Measurements from ENCODE around the gene ACBD6.

ACBD6 gene

DNA sequence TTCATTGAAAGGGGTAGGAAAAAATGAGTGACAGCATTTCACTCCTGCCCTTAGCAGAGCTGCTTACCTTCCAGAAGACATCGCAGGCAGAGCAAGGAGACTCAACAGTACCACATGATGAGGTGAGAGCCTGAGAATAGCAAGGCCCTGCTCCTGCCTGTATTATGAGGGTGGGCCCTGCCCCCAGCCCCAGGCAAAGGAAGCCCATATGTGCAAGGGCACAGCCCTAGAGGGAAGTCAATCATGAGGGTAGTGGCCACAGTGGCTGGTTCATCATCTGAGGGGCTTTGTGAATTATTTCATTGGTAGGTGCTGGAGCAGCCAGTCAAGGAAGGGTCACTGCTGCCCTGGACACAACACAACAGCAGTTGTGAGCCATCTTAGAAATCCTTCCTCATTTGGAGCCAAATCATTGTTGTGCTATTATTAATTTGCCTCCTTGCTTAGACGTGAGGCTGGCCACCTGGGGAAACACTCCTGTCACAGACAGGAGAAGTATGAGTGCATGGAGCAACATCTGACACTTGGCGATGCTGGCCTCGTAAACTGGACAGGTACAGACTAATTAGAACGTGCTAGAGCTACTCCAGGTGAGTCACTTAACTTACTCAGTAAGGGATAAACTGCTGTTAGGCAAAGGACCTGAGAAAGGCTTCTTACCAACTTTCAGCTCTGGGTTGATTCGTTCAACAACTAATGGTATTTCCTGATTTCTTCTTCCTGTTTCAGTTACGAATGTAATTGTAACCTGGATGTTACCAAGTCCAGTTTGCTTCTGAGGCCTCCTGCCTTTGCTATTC lies 22.7 kb upstream of the ACBD6 start:
- no peak for DNase-seq

DNA sequence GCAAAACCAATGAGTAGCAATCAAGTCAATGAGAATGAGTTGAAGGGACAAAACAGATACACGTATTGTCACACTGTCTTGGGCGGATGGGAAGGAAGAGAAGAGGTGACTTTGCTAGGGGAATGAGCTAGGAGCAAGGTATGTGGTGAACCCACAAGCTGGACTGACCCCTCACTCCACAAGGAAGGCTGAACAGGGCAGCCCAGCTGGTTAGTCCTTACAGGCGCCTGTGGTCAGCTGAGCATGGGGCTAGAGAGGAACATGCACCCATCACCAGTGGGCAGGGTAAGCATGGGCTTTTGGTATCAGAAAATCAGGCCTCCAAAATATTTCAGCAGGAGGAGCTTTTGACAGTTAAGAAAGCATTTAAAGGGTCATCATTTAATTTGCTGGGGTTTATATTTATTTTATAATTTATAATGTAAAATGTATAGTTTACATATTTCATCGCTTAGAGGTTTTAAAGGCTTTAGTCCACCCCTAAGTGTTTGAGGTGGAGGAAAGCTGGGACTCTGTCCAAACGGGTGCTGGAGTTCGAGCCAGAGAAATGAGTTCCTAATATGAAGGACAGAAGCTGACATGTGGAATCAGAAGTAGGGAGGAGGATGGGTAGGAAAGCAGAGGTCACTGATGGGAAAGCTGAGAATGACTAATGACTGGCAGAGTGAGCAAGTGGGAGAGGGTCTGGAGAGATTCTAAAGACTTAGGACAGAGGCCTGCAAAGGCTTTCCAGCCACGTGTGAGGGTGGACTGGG lies 22.0 kb upstream of the ACBD6 start:
- no peak for DNase-seq

DNA sequence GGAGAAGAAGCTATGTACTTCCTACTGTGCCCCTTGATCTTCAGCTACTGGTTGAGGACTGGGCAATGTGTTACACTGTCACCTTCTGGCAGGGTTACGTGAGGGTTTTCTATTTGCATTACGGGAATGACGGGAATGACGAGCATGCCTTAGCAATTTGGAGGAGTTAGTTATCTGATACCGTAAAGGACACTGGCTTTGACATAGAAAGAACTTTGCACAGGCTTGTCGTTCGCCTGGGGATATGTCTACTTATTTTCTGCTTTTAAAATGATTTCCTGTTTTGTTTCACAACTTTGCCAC lies 19.8 kb upstream of the ACBD6 start:
- DNase-seq = no peak

DNA sequence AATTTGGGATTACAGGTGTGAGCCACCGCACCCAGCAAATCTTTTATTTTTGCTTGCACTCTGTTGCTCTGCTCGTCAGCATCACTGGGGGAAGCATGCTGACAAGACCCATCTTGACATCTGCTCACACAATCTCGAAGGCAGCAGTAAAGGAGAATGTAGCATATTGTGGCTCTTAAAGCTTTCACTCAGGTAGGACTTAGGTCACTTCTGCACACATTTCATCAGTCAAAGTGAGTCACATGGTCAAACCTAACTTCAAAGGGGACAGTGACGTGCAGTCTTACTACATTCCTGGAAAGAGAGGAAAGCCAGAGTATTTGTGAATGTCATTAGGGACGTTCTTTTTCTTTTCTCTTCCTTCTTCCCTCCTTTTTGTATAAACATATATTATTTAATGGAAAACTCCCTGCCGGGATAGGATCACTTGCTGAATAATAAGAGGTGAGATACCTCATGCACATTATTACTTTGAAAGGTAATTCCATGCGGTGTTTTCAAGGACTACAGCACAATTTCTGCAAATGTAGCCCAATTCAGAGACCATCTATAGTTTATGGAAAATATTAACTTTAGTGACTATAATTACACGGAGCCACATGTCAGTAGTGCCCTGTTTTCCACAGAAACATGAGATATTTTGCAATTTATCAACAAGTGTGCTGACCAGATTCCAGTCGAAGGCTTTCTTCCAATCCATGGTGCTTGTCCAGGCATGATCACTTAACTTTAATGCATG lies 19.3 kb upstream of the ACBD6 start:
- no peak for DNase-seq

DNA sequence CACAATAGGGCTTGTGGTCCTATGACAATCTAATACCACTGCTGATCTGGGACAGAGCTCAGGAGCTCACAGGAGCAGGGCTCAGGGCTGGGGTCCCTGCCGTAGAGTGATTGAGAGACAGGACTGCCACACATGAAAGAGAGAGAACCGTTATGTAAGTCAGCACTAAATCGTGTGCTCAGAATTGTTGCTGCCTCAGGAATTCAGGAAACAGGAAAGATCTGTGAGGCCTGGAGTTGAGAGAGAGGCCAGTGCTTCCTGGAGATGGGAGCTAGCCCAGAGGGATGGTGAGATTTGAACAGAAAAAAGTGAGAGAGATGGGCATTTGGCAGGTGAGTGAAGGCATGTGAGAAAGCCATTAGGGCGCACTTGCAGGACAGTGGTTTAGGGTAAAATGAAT lies 17.5 kb upstream of the ACBD6 start:
- DNase-seq = no peak

DNA sequence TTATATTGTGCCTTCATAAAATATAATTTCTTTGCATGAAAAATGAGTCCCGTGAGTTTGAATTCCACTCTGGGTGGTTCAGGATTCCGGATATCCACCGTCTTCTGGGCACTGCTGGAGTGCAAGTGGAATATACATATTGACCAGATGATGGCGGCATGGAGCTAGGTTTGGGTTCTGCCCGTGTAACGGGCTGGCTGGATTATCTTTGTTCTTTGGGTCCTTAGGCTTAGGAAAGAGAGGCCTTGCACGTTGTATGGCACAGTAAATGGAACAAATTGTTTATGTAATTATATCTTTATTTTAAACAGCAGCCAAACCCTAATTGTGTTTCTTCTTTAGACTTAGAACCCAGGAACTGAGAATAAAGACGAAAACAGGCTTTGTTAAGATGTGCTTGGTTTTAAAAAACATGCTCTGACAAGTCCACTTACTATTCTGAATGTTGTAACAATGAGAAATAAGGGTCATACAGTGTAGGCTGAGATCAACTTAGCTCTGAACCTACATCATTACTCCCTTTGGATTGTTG lies 13.5 kb upstream of the ACBD6 start:
- DNase-seq = peak; percentile 79

DNA sequence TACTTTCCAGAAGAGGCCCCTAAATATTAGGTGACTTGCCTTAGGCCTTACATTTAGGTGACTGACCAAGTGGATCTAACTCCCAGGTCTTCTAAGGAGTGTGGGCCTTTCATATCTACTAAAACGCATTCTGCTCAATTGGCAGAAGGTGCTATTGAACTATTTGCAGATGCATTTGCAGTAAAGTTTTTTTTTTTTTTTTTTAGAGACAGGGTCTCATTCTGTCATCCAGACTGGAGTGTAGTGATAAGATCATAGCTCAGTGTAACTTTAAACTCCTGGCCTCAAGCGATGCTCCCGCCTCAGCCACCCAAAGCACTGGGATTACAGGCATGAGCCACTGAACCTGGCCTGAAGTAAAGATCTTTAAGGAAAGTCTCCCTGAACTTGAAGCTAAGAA lies 13.0 kb upstream of the ACBD6 start:
- no peak for DNase-seq

DNA sequence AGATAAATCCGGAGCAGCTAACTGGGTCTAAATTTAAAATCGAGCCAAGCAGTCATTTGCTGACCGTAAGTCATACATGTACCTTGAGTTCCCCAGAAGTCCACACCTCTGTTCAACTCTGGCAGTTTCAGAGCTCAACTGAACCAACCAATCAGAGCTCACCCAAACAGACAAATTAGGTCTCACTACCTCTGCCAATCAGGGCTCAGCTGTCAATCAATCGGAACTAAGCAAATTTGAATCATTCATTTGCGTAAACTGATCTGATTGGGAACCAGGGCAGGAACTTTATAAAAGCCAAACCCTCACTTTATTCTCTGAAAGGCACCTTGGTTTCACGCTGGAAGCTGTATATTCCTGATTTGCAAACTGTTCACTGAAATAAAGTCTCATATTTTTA lies 11.2 kb upstream of the ACBD6 start:
- no peak for DNase-seq

DNA sequence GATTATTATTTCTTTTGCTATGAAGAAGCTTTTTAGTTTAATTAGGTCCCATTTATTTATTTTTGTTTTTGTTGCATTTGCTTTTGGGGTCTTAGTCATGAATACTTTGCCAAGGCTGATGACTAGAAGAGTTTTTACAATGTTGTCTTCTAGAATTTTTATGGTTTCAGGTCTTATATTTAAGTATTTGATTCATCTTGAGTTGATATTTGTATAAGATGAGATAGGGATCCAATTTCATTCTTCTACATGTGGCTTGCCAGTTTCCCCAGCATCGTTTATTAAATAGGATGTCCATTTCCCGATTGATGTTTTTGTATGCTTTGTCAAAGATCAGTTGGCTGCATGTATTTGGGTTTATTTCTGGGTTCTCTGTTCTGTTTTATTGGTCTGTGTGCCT lies 8.5 kb upstream of the ACBD6 start:
- DNase-seq = no peak

DNA sequence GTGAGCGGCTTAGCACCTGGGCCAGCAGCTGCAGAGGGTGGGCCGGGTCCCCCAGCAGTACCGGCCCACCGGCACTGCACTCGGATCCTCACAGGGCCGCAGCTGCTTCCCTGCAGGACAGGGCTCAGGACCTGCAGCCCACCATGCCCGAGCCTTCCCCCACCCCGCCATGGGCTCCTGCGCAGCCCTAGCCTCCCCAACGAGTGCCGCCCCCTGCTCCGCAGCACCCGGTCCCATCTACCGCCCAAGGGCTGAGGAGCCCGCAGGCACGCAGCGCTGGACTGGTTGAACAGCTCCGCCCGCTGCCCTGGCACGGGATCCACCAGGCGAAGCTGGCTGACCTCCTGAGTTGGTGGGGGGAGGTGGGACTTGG lies 6.3 kb upstream of the ACBD6 start:
- DNase-seq = no peak

DNA sequence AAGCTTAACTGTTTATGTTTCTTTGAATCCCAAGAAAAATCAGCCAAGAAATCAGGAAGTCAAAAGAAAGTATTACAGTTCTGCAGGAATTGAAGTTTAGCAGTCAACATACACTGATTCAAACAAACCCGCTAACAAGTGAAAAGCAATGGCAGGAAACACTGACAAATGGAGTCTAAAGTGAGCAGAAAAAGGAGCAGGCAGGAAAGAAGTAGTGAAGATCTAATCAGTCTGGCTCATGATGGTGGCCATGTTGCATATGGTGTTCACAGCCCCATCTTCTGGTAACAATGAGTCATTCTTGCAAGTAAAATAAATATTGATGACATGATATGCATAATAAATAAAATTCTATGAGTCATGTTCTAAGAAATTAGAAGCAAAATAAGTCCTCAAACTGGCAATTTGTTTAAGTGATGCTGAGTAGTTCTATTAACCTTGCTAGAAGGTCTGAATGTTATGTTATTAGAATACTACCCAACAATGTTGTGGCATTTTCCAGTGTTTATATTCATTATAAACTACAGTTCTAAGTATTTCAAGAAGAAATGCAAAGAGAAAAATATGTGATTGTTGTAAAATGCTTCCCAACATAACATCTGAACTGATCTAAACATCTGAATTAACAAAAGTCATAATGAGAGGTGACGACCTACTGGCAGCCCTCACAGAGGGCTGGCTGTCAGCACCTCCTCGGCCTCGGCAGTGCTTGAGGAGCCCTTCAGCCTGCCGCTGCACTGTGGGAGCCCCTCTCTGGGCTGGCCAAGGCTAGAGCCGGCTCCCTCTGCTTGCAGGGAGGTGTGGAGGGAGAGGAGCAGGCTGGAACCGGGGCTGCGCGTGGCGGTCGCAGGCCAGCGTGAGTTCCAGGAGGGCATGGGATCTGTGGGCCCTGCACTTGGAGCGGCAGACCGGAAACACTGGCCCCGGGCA lies 5.7 kb upstream of the ACBD6 start:
- DNase-seq = no peak

DNA sequence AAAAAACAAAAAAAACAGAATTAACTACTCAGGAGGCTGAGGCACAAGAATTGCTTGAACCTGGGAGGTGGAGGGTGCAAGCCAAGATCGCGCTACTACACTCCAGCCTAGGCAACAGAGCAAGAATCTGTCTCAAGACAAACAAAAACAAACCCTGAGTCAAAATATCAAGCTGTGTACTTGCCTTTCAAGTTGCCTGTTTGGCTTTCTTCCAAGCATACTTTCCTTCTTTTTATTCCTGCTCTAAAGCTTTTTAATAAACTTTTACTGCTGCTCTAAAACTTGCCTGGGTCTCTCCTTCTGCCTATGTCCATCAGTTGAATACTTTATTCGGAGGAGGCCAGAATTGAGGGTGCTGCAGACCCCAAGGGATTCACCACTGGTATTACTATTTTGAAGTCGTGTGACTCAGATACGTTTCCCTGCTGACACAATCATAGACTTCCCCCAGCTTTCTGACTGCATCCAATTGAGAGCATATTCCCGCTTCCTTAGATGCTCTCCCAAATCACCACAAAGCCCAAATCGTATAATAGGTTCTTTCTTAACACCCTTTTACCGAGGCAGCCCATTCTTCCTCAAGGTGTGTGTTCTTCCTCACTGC lies 3.5 kb upstream of the ACBD6 start:
- DNase-seq = no peak

DNA sequence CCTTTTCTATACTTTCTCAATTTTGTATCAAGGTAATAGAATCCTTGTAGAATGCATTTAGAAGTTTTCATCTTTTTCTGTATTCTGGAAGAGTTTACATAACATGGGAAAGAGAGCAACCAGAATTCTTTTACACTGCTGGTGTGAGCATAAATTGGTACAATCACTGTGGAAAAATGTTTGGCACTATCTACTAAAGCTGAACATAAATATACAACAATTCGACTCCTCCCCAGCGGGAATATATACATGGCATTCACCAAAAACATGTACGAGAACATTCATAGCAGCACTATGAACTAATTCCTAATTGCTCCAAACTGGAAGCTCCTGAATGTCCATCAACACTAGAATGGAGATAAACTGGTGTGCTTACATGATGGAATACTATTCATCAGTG lies 1.8 kb upstream of the ACBD6 start:
- DNase-seq = no peak

DNA sequence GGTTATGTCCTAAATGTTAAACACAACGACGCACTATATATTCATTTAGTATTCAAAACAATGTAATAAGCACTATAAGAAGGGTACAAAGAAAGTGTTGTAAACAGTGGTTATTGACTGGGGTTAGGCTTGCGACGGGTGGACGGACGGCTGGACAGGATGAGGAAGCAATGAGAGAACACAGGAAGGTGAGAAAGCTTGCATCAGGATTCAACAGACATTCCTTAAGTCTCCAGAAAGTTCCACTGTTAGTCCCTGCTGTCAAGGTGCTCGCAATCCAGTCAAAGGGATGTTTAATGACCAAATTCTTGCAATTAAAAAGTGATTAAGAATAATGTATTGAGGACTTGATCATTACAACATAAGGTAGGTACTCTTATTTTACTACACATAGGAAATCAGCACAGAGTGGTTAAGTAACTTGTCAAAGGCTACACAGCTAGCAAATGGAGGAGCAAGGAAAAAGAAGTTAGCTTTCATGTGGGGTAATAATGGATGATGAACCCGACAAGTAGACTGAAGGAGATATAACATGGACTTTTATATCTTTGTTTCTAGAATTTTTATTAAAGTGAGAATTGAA lies 994 bp upstream of the ACBD6 start:
- DNase-seq = no peak

DNA sequence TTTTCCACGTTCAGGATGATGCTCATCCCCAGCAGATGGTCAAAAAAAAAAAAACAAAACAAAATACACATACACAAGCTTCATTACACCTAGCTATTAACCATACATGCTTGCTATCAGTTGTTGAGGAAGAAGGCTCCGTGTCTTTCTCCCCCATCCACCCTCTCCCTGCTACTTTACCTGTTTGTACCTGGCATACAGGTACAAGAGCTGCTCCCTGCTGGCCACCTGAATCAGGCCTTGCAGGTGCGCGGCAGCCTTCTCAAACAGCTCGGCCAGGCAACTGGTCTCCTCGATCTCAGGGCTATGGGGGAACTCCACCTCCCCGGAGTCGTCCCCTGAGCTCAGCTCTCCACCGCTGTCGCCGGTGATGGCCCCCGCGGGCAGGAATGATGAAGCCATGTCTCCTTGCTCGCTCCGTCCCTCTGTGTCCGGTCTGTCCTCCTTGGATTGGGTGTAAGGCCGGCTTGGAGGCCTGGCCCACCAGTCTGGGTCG lies 464 bp downstream of the ACBD6 start:
- DNase-seq = no peak

DNA sequence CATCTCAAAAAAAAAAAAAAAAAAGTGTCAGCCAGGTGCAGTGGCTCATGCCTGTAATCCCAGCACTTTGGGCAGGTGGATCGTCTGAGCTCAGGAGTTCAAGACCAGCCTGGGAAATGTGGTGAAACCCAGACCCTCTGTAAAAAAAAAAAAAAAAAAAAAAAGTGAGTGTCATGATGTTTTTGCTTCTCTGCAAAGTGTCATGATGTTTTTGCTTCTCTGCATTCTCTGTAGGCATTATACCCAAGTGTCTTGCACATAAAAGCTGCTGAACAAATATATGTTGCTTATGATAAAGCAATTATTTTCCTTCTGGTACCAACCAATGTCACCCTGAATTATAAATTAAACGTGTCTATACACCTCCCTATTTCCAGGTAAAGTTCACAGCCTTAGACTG lies 1.7 kb downstream of the ACBD6 start:
- no peak for DNase-seq

DNA sequence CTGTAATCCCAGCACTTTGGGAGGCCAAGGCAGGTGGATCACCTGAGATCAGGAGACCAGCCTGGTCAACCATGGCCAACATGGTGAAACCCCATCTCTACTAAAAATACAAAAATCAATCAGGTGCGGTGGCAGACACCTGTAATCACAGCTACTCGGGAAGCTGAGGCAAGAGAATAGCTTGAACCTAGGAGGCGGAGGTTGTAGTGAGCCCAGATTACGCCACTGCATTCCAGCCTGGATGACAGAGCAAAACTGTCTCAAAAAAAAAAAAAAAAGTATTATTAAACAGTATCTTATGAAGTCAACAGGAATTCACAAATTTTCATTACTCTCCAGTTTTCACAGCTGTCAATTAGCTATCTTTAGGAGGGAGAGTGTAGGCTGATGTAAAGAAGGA lies 3.8 kb downstream of the ACBD6 start:
- no peak for DNase-seq

DNA sequence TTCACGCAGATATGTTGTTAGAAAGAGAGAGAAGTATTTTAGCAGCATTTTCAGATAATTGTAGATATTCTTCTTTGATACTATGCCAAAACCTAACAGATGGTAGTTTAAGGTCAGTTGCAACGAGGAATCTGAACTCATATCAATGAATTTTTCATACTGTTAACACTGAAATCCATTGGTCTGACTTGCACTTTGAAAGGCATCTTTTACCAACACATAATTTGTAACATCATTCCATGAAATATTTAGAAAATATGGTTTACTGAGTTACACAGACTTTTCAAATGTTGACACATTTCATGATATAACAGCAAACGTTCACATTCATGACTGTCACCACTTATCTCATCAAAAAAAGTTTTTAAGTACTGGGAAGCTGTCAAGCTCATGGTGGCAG lies 4.6 kb downstream of the ACBD6 start:
- DNase-seq = no peak

DNA sequence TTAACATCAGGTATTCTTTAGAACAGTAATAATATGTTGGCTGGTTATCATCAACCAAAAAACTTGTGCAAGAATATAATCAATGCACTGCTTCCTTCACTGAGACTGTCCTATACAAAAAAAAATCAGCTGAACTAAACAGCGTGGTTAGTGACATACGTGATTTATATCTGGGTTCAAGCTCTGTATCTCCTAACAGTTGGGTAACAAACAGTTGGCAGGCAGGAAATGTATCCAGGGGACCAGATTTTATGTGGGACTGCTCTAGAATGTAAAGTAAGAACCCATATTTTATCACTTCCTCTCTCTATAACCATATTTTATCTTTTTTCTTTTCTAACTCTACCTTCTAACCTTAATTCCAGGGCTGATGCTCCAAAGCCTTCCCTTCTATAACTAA lies 8.0 kb downstream of the ACBD6 start:
- DNase-seq = no peak

DNA sequence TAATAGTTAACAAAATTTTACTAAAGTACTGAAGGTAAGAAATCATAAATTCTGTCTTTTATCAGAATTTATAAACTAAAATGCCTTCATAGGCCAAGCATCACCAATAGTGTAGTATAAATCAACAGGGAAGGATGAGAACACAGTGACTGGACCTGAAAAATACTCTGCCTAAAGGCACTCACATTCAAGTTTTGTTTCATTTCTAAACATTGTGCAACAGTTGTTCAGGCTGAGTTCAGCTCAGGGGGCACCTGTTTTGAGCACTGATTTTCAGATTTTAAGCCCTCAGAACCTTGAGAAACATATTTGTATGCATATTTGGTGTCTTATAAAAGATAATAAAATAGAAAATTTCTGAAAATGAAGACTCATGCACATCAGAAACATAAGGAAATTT lies 12.4 kb downstream of the ACBD6 start:
- DNase-seq = no peak

DNA sequence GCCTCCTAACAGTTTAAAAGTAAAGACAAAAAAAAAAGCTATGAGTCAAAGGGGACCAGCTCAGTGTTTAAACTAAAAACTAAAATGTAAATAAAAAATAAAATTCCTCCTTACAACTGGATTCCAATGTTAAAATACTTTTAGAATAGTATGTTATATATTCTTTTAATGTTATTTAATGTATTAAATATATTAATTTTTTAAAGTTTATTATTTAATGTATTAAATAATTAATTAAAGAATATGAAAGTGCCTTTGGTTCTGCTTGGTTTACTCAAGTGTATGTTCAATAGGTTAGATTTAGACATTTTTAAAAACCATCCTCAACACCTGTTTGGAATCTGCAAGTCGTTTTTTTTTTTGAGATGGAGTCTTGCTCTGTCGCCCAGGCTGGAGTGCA lies 13.1 kb downstream of the ACBD6 start:
- DNase-seq = no peak

DNA sequence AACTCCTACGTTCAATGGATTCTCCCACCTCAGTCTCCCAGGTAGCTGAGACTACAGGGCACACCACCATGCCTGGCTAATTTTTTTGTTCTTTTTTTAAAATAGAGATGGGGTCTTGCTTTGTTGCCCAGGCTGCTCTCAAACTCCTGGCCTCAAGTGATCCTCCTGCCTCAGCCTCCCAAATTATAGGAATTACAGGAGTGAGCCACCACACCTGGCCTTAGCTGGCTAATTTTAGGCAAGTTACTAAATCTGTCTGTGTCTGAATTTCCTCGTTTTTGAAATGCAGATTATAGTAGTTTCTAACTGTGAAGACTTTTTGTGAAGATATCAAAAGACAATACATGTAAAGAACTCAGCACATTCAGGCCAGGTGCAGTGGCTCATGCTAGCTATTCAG lies 13.7 kb downstream of the ACBD6 start:
- DNase-seq = no peak

Data from activated effector memory CD4-positive, alpha-beta T cell treated with anti-CD3 and anti-CD28 coated beads, Interleukin-2, amount 50 U/mL, for 16 hours (primary cell).